Measurements from ENCODE around the gene TCFL5.

TCFL5 gene

GRCh38 chr20:62814060-62814708 lies 47.4 kb downstream of the TCFL5 start:
- no peaks in the 10 kb centered on the region for H3K9me3 ChIP-seq (ENCODE audit: low read depth, low read length)
- TF ChIP-seq EZH2 (IDR thresholded peaks at IDR 0.05) (no peak), POLR2AphosphoS5 (IDR thresholded peaks at IDR 0.05; ENCODE audit: borderline replicate concordance, low read depth, low read length) (no peak), FOXP2 (optimal IDR thresholded peaks at IDR 0.05; ENCODE audit: control extremely low read depth, extremely low read length, insufficient read depth) (no peak)
- DNase-seq (ENCODE audit: low read depth, low spot score): no peak
- H3K27ac ChIP-seq: no peak overlapping the region
- H3K9ac ChIP-seq (ENCODE audit: insufficient read length): no peak overlapping the region
- no peak overlapping the region for H3K4me3 ChIP-seq
- H3K36me3 ChIP-seq (ENCODE audit: insufficient read depth, low read length): peaks cover 13% of the 10 kb centered on the region; the same call in 1 of the 2 replicates

DNA sequence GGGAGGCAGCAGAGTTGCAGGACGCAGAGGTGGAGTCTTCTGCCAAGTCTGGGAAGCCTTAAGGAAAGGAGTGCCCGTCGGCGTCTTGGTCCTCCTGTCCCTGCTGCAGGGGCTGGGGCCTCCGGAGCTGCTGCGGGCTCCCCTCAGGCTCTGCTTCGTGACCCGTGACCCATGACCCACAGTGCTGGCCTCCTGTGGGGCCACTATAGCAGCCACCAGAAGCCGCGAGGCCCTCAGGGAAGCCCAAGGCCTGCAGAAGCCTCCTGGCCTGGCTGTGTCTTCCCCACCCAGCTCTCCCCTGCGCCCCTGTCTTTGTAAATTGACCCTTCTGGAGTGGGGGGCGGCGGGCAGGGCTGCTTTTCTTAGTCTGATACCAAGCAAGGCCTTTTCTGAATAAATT lies 48.0 kb downstream of the TCFL5 start:
- no peak overlapping the region for H3K27ac ChIP-seq
- DNase-seq (ENCODE audit: low read depth, low spot score): no peak
- no peak overlapping the region for H3K4me3 ChIP-seq
- peaks cover 16% of the 10 kb centered on the region; the same call in 1 of the 2 replicates for H3K36me3 ChIP-seq (ENCODE audit: insufficient read depth, low read length)
- no peak overlapping the region for H3K9ac ChIP-seq (ENCODE audit: insufficient read length)
- TF ChIP-seq FOXP2 (optimal IDR thresholded peaks at IDR 0.05; ENCODE audit: control extremely low read depth, extremely low read length, insufficient read depth) (no peak), EZH2 (IDR thresholded peaks at IDR 0.05) (no peak), POLR2AphosphoS5 (IDR thresholded peaks at IDR 0.05; ENCODE audit: borderline replicate concordance, low read depth, low read length) (no peak)
- no peaks in the 10 kb centered on the region for H3K9me3 ChIP-seq (ENCODE audit: low read depth, low read length)

- H3K36me3 ChIP-seq (ENCODE audit: insufficient read depth, low read length): peaks cover 16% of the 10 kb centered on the region; the same call in 1 of the 2 replicates
- no peak overlapping the region for H3K4me3 ChIP-seq
- TF ChIP-seq FOXP2 (optimal IDR thresholded peaks at IDR 0.05; ENCODE audit: control extremely low read depth, extremely low read length, insufficient read depth) (no peak), POLR2AphosphoS5 (IDR thresholded peaks at IDR 0.05; ENCODE audit: borderline replicate concordance, low read depth, low read length) (no peak), EZH2 (IDR thresholded peaks at IDR 0.05) (no peak)
- no peak overlapping the region for H3K9ac ChIP-seq (ENCODE audit: insufficient read length)
- no peak for DNase-seq (ENCODE audit: low read depth, low spot score)
- no peaks in the 10 kb centered on the region for H3K9me3 ChIP-seq (ENCODE audit: low read depth, low read length)
- H3K27ac ChIP-seq: no peak overlapping the region
These were observed 48.8 kb downstream of the TCFL5 start for GRCh38 chr20:62812907-62813200.

GRCh38 chr20:62812181-62812906 lies 49.3 kb downstream of the TCFL5 start:
- no peak for DNase-seq (ENCODE audit: low read depth, low spot score)
- Histone ChIP-seq H3K27ac (no peak overlapping the region), H3K9me3 (ENCODE audit: low read depth, low read length) (no peaks in the 10 kb centered on the region), H3K9ac (ENCODE audit: insufficient read length) (no peak overlapping the region), H3K4me3 (no peak overlapping the region), H3K36me3 (ENCODE audit: insufficient read depth, low read length) (peaks cover 16% of the 10 kb centered on the region; the same call in 1 of the 2 replicates)
- no peak for TF ChIP-seq POLR2AphosphoS5 (IDR thresholded peaks at IDR 0.05; ENCODE audit: borderline replicate concordance, low read depth, low read length)
- TF ChIP-seq EZH2 (IDR thresholded peaks at IDR 0.05): no peak
- TF ChIP-seq FOXP2 (optimal IDR thresholded peaks at IDR 0.05; ENCODE audit: control extremely low read depth, extremely low read length, insufficient read depth): no peak

DNA sequence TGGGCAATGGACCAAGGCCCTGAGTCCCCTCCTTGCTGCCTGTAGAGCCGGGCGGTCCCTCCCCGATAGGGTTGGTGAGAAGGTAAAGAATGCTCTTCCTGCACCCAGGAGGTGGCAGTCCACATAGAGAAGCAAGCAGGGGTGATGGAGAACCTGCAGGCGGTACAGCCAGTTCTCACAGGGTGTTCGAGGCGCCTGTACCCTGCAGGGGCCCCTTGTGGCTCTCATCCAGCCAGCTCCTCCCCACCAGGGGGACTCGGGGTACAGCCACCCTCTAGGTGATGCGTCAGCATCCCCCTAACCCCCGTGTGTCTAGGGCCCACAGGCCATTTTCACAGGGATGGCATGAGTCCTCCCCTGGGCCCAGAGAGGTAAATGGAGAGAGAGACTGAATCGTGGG lies 49.9 kb downstream of the TCFL5 start:
- no peak overlapping the region for H3K27ac ChIP-seq
- H3K4me3 ChIP-seq: no peak overlapping the region
- TF ChIP-seq POLR2AphosphoS5 (IDR thresholded peaks at IDR 0.05; ENCODE audit: borderline replicate concordance, low read depth, low read length): no peak
- no peak for TF ChIP-seq FOXP2 (optimal IDR thresholded peaks at IDR 0.05; ENCODE audit: control extremely low read depth, extremely low read length, insufficient read depth)
- no peak for TF ChIP-seq EZH2 (IDR thresholded peaks at IDR 0.05)
- H3K9ac ChIP-seq (ENCODE audit: insufficient read length): no peak overlapping the region
- H3K36me3 ChIP-seq (ENCODE audit: insufficient read depth, low read length): peaks cover 16% of the 10 kb centered on the region; the same call in 1 of the 2 replicates
- H3K9me3 ChIP-seq (ENCODE audit: low read depth, low read length): no peaks in the 10 kb centered on the region
- no peak for DNase-seq (ENCODE audit: low read depth, low spot score)

DNA sequence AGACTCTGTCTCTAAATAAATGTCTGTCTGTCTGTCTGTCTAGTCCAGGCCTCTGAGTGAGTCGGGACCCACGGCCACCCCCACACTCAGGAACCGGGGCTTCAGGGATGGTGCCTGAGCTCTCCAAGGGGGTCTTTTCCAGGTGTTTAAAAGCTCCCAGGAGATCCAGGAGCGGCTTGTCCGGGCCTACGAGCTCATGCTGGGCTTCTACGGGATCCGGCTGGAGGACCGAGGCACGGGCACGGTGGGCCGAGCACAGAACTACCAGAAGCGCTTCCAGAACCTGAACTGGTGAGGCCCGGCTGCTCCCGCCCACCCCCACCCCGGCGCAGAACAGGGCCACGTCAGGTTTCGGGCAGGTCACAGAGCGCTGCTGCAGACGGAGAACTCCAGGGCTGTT lies 50.3 kb downstream of the TCFL5 start:
- no peak for TF ChIP-seq FOXP2 (optimal IDR thresholded peaks at IDR 0.05; ENCODE audit: control extremely low read depth, extremely low read length, insufficient read depth)
- no peak for TF ChIP-seq EZH2 (IDR thresholded peaks at IDR 0.05)
- no peak for TF ChIP-seq POLR2AphosphoS5 (IDR thresholded peaks at IDR 0.05; ENCODE audit: borderline replicate concordance, low read depth, low read length)
- Histone ChIP-seq H3K9me3 (ENCODE audit: low read depth, low read length) (no peaks in the 10 kb centered on the region), H3K27ac (no peak overlapping the region), H3K9ac (ENCODE audit: insufficient read length) (no peak overlapping the region), H3K36me3 (ENCODE audit: insufficient read depth, low read length) (peaks cover 16% of the 10 kb centered on the region; the same call in 1 of the 2 replicates), H3K4me3 (no peak overlapping the region)
- no peak for DNase-seq (ENCODE audit: low read depth, low spot score)

DNA sequence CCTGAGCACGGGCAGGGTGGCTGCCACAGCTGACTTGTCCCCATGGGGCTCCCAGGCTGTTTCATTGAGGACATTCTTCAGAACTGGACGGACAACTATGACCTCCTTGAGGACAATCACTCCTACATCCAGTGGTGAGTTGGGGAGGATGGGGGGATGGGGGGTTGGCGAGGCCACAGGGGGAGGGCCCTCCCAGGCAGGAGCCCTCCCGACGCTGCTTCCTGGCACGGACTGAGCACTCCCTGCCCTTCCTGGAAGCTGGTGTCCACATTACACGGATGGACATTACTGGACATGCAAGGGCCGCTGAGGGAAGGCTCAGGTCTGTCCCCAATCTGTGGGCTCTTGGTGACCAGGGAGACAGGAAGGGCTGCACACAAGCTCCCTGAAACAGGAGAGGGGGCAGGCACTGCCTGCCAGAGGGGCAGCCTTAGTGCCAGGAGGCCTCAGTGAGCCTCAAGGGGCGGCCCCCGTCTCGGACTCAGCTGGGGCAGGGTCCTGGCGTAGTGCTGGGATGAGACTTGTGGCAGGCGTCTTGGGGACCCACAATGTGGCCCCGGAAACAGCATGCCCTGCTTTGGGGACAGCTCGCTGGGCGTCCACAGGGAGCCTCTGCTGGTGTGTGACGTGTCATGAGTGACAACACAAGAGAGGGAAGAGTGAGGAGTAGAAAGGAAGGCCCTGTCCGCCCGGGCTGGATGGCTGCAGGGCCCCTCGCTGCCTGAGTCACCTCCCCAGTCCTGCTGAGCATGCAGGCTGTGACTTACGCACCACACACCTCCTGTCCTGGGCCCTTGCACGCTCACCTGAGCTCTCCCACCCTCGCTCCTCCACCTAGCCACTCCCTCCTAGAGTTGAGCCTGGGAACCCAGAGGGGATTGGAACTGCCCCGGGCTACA lies 51.8 kb downstream of the TCFL5 start:
- H3K4me3 ChIP-seq: no peak overlapping the region
- TF ChIP-seq POLR2AphosphoS5 (IDR thresholded peaks at IDR 0.05; ENCODE audit: borderline replicate concordance, low read depth, low read length) (no peak), FOXP2 (optimal IDR thresholded peaks at IDR 0.05; ENCODE audit: control extremely low read depth, extremely low read length, insufficient read depth) (no peak), EZH2 (IDR thresholded peaks at IDR 0.05) (no peak)
- no peaks in the 10 kb centered on the region for H3K9me3 ChIP-seq (ENCODE audit: low read depth, low read length)
- H3K9ac ChIP-seq (ENCODE audit: insufficient read length): no peak overlapping the region
- no peak overlapping the region for H3K27ac ChIP-seq
- peaks cover 16% of the 10 kb centered on the region; the same call in 1 of the 2 replicates for H3K36me3 ChIP-seq (ENCODE audit: insufficient read depth, low read length)
- DNase-seq (ENCODE audit: low read depth, low spot score): no peak
